ENCODE data around the gene STK39.

Gene STK39

GRCh38 chr2:168241746-168242145 is 5.6 kb downstream of the STK39 start:
- DNase-seq, result no peak

- DNase-seq, result no peak
Observed at GRCh38 chr2:168241208-168241607, 6.2 kb downstream of the STK39 start.

- no peak for DNase-seq
Observed at GRCh38 chr2:168239281-168239680, 8.1 kb downstream of the STK39 start.

- no peak for DNase-seq
Observed at GRCh38 chr2:168237741-168238140, 9.7 kb downstream of the STK39 start.

- DNase-seq, result no peak
Observed at GRCh38 chr2:168234407-168235085, 12.8 kb downstream of the STK39 start.

- no peak for DNase-seq
Observed at GRCh38 chr2:168233726-168234406, 13.5 kb downstream of the STK39 start.

GRCh38 chr2:168233166-168233565 is 14.2 kb downstream of the STK39 start:
- no peak for DNase-seq

- no peak for DNase-seq
Observed at GRCh38 chr2:168231609-168232241, 15.7 kb downstream of the STK39 start.

- no peak for DNase-seq
Observed at GRCh38 chr2:168230389-168230788, 17.0 kb downstream of the STK39 start.

- no peak for DNase-seq
Observed at GRCh38 chr2:168224346-168224745, 23.0 kb downstream of the STK39 start.

- DNase-seq, result no peak
Observed at GRCh38 chr2:168222088-168222487, 25.3 kb downstream of the STK39 start.

- DNase-seq, result no peak
Observed at GRCh38 chr2:168220965-168221819, 26.2 kb downstream of the STK39 start.

- DNase-seq, result no peak
Observed at GRCh38 chr2:168217920-168218319, 29.5 kb downstream of the STK39 start.

GRCh38 chr2:168216351-168217005 is 30.9 kb downstream of the STK39 start:
- DNase-seq, result no peak

- DNase-seq, result no peak
Observed at GRCh38 chr2:168215813-168216212, 31.6 kb downstream of the STK39 start.

- DNase-seq, result no peak
Observed at GRCh38 chr2:168212866-168213265, 34.5 kb downstream of the STK39 start.

- DNase-seq, result no peak
Observed at GRCh38 chr2:168212167-168212566, 35.2 kb downstream of the STK39 start.

- DNase-seq, result no peak
Observed at GRCh38 chr2:168211664-168212163, 35.7 kb downstream of the STK39 start.

- DNase-seq, result no peak
Observed at GRCh38 chr2:168210895-168211570, 36.4 kb downstream of the STK39 start.

- DNase-seq, result no peak
Observed at GRCh38 chr2:168210216-168210894, 37.0 kb downstream of the STK39 start.

GRCh38 chr2:168208652-168209051 is 38.7 kb downstream of the STK39 start:
- DNase-seq, result no peak

Data from activated CD4-positive, alpha-beta T cell treated with anti-CD3 and anti-CD28 coated beads, Interleukin-2, amount 50 U/mL, for 1 hour (primary cell).